ENCODE measurements around the gene BAG3.

- TF ChIP-seq CTCF (IDR thresholded peaks at IDR 0.05) = no peak
- TF ChIP-seq EZH2phosphoT487 (IDR thresholded peaks at IDR 0.05) = no peak
Measured at GRCh38 chr10:119637631-119638030, 13.5 kb upstream of the BAG3 start.
